ENCODE results near the gene ATG5. TPM values are rescaled to one million over a fixed set of nuclear protein-coding genes. Genes with fewer than 3 reads are reported as not detected.

The ATG5 gene
- total and polyA plus RNA-seq, 2 experiments from 2014 or later, result 31.6 to 48.2 TPM

- ATAC-seq, result peak; percentile 72
- H3K36me3 Mint-ChIP-seq (ENCODE audit: low read depth), result no peaks in the 10 kb centered on the region
Measured at GRCh38 chr6:106154326-106154725, 171.2 kb downstream of the ATG5 start.

More at GRCh38 chr6:106154326-106154725, 171.2 kb downstream of the ATG5 start:
- Mint-ChIP-seq H3K27me3 (ENCODE audit: insufficient read depth, low read depth, poor library complexity) (peaks cover 4% of the 10 kb centered on the region), H3K4me1 (peaks cover 12% of the 10 kb centered on the region), H3K27ac (no peak overlapping the region), H3K9me3 (no peaks in the 10 kb centered on the region), H3K4me3 (no peak overlapping the region)
- Histone ChIP-seq H3K27me3 (ENCODE audit: insufficient read depth) (no peaks in the 10 kb centered on the region), H3K36me3 (ENCODE audit: insufficient read depth) (no peaks in the 10 kb centered on the region), H3K79me2 (replicated peaks; ENCODE audit: insufficient read depth) (no peaks in the 10 kb centered on the region), H3K27ac (ENCODE audit: low read depth) (no peak overlapping the region), H3K4me1 (ENCODE audit: insufficient read depth) (peaks cover 16% of the 10 kb centered on the region), H3K4me3 (no peak overlapping the region), H3K9me2 (ENCODE audit: insufficient read depth) (no peaks in the 10 kb centered on the region), H4K20me1 (replicated peaks; ENCODE audit: insufficient read depth) (no peaks in the 10 kb centered on the region), H3K4me2 (no peak overlapping the region), H2AFZ (no peak overlapping the region; the same call in 1 of the 2 replicates), H3F3A (replicated peaks; ENCODE audit: low read depth) (no peaks in the 10 kb centered on the region)
- TF ChIP-seq ZNF114 (CRISPR knock-in tag; IDR thresholded peaks at IDR 0.05) (no peak), NANOG (IDR thresholded peaks at IDR 0.05; ENCODE audit: borderline replicate concordance) (no peak), CTCF (conservative IDR thresholded peaks at IDR 0.05; ENCODE audit: low read depth in 2 of 2) (no peak), ZNF462 (CRISPR knock-in tag; IDR thresholded peaks at IDR 0.05) (no peak)
- peak; percentile 47 for DNase-seq (ENCODE audit: low spot score)
